ENCODE data around the gene MYOM3. TPM values are rescaled to one million over a fixed set of nuclear protein-coding genes. Genes with fewer than 3 reads are reported as not detected.

The MYOM3 gene
- total RNA-seq, 4 donors from 2014 or later: 1.5 to 1.9 (median 1.7) TPM

- DNase-seq (ENCODE audit: low spot score in 2 of 2): no peak
- intact Hi-C loops (cut with DNase I; ENCODE audit: low total_unique reads): no loop called here
- TF ChIP-seq CTCF (IDR thresholded peaks at IDR 0.05) (no peak), POLR2A (IDR thresholded peaks at IDR 0.05) (no peak)
- no peak overlapping the region for H3K4me3 ChIP-seq (ENCODE audit: low read depth, poor library complexity, severe bottlenecking)
- 85 to 90% methylated on average over 14 of the region's 14 CpGs for WGBS, 2 donors
Observed at GRCh38 chr1:24058671-24059455, 53.1 kb downstream of the MYOM3 start.

GRCh38 chr1:24057171-24057570 is 54.8 kb downstream of the MYOM3 start:
- no peak for TF ChIP-seq CTCF (IDR thresholded peaks at IDR 0.05)
- TF ChIP-seq POLR2A (IDR thresholded peaks at IDR 0.05): no peak
- intact Hi-C loops (cut with DNase I; ENCODE audit: low total_unique reads): no loop called here
- 93 to 96% methylated on average over 13 of the region's 13 CpGs for WGBS, 2 donors

GRCh38 chr1:24055681-24056080 is 56.3 kb downstream of the MYOM3 start:
- DNase-seq (ENCODE audit: low spot score in 2 of 2): no peak
- H3K4me3 ChIP-seq (ENCODE audit: low read depth, poor library complexity, severe bottlenecking): no peak overlapping the region
- no peak for TF ChIP-seq CTCF (IDR thresholded peaks at IDR 0.05)
- no peak for TF ChIP-seq POLR2A (IDR thresholded peaks at IDR 0.05)
- intact Hi-C loops (cut with DNase I; ENCODE audit: low total_unique reads): no loop called here
- 82 to 84% methylated on average over 8 of the region's 8 CpGs for WGBS, 2 donors

More at GRCh38 chr1:24057171-24057570, 54.8 kb downstream of the MYOM3 start:
- DNase-seq (ENCODE audit: low spot score in 2 of 2): no peak
- H3K4me3 ChIP-seq (ENCODE audit: low read depth, poor library complexity, severe bottlenecking): no peak overlapping the region

- 77 to 79% methylated on average over 6 of the region's 6 CpGs for WGBS, 2 donors
- DNase-seq (ENCODE audit: low spot score in 2 of 2): no peak
Observed at GRCh38 chr1:24052220-24052619, 59.7 kb downstream of the MYOM3 start.

GRCh38 chr1:24051206-24051945 is 60.6 kb downstream of the MYOM3 start:
- TF ChIP-seq POLR2A (IDR thresholded peaks at IDR 0.05) (no peak), CTCF (IDR thresholded peaks at IDR 0.05) (no peak)
- 50 to 62% methylated on average over 7 of the region's 7 CpGs for WGBS, 2 donors
- H3K4me3 ChIP-seq (ENCODE audit: low read depth, poor library complexity, severe bottlenecking): no peak overlapping the region
- intact Hi-C loops (cut with DNase I; ENCODE audit: low total_unique reads): no loop called here
- DNase-seq (ENCODE audit: low spot score in 2 of 2): no peak

More at GRCh38 chr1:24052220-24052619, 59.7 kb downstream of the MYOM3 start:
- H3K4me3 ChIP-seq (ENCODE audit: low read depth, poor library complexity, severe bottlenecking): no peak overlapping the region
- TF ChIP-seq CTCF (IDR thresholded peaks at IDR 0.05) (no peak), POLR2A (IDR thresholded peaks at IDR 0.05) (no peak)
- intact Hi-C loops (cut with DNase I; ENCODE audit: low total_unique reads): no loop called here
